IPS-18a (cell line): Measurements from ENCODE around the gene LTBP4.
"Not testable (repeated sequence)": the region's sequence is repeated elsewhere in the genome, so short reads cannot be mapped to it uniquely, and the experiment has no call there.

ENCODE experiments used
- H3K27ac ChIP-seq: one replicate; pipeline ENCODE4 v1.5.1; 2013; ENCODE audit warnings: low read length
- H3K27me3 ChIP-seq: one replicate; pipeline ENCODE4 v1.6.1; 2013; ENCODE audit warnings: mild to moderate bottlenecking, low read length; ENCODE audit not compliant: control insufficient read depth, insufficient read depth
- H3K36me3 ChIP-seq: one replicate; pipeline ENCODE4 v1.6.1; 2013; ENCODE audit warnings: low read depth, low read length; ENCODE audit not compliant: control insufficient read depth
- H3K4me1 ChIP-seq: one replicate; pipeline ENCODE4 v1.6.1; 2013; ENCODE audit warnings: low read depth, low read length; ENCODE audit not compliant: control insufficient read depth
- H3K4me3 ChIP-seq: one replicate; pipeline ENCODE4 v1.5.1; 2013; ENCODE audit warnings: low read length
- H3K9ac ChIP-seq: one replicate; pipeline ENCODE4 v1.6.1; 2013; ENCODE audit warnings: mild to moderate bottlenecking, low read length, moderate library complexity
- H3K9me3 ChIP-seq: one replicate; pipeline ENCODE4 v1.6.1; 2013; ENCODE audit warnings: low read depth, low read length; ENCODE audit not compliant: control insufficient read depth

The LTBP4 gene

DNA sequence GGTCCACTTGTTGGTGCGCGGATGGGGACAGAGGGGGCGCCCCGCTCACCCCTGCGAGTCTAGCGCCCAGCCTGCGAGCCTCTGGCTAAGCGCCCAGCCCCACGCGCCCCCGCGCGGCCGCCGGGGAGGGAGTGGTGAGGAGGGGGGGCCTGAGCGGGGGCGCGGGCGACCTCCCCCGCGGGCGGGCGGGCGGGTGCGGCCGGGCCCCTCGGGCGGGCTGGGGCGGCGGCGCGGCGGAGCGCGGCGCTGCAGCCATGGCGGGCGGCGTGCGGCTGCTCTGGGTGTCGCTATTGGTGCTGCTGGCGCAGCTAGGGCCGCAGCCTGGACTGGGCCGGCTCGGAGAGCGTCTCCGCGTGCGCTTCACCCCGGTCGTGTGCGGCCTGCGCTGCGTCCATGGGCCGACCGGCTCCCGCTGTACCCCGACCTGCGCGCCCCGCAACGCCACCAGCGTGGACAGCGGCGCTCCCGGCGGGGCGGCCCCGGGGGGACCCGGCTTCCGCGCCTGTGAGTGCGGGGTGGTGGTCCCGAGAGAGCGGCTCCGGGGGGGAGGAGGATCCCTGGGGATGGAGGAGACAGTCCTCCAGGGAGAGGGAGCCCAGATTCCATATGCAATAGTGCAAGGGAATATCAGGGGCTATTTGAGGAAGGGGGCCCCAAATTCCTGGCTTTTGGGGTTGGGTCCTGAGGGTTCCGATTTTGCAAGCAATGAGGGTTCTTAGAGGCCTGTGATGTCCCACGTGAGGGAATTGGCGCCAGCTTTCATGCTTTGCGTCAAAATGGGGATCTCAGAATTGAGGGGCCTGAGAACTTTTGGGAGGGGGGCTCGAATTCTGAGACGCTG is at the start of gene LTBP4:
Gene LTBP4, plus strand, starts transcription at position 236 of the 841 bp plus-strand sequence. Its CDS starts 19 bp downstream, at position 255.
- no peaks in the 10 kb centered on the region for H3K36me3 ChIP-seq
- peak within 1 kb of the TSS; percentile 39 for H3K4me3 ChIP-seq
- peaks cover 70% of the 10 kb centered on the region for H3K27me3 ChIP-seq
- no peaks in the 10 kb centered on the region for H3K9me3 ChIP-seq
- no peak within 1 kb of the TSS for H3K27ac ChIP-seq
- peaks cover 17% of the 10 kb centered on the region for H3K4me1 ChIP-seq
- H3K9ac ChIP-seq: no peak within 1 kb of the TSS

GRCh38 chr19:40552848-40553247 is 48.3 kb upstream of the LTBP4 start:
- H3K36me3 ChIP-seq: no peaks in the 10 kb centered on the region
- peaks cover 55% of the 10 kb centered on the region for H3K27me3 ChIP-seq
- H3K4me3 ChIP-seq: no peak overlapping the region
- no peak overlapping the region for H3K9ac ChIP-seq
- H3K4me1 ChIP-seq: no peaks in the 10 kb centered on the region
- no peak overlapping the region for H3K27ac ChIP-seq
- H3K9me3 ChIP-seq: no peaks in the 10 kb centered on the region

DNA sequence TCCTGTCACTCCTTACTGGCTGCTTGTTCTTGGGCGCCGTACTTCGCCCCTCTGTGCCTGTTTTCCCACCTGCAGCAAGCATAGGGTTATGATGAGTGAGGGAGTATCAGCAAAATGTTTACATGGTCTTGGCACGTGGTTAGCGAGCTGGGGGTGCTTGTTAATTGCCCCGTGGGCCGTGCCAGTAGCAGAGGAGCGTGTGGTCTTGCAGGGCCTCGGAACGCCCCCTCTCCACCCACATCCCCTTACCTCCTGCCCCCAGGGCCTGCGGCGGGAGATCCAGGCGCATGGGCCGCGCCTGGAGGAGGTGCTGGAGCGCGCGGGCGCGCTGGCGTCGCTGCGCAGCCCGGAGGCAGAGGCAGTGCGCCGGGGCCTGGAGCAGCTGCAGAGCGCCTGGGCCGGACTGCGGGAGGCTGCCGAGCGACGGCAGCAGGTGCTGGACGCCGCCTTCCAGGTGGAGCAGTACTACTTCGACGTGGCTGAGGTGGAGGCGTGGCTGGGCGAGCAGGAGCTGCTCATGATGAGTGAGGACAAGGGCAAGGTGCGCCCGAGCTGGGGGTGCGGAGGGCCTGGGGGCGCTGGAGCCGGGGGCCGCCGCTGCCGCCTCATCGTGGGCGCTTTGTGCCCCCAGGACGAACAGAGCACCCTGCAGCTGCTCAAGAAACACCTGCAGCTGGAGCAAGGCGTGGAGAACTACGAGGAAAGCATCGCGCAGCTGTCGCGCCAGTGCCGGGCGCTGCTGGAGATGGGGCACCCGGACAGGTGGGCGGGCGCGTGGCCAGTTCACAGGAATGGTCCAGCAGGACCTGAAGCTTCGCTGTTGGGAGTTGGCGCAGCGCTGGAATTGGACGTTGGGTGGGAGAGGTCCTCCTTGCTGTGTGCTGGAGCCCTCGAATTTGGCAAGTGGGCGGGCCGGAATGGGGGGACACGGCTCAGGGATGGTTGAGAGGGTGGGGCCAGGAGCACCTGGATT is 47.0 kb upstream of the LTBP4 start:
- no peak overlapping the region for H3K27ac ChIP-seq
- H3K36me3 ChIP-seq: no peaks in the 10 kb centered on the region
- no peaks in the 10 kb centered on the region for H3K9me3 ChIP-seq
- no peak overlapping the region for H3K4me3 ChIP-seq
- peaks cover 43% of the 10 kb centered on the region for H3K27me3 ChIP-seq
- H3K4me1 ChIP-seq: no peaks in the 10 kb centered on the region
- H3K9ac ChIP-seq: no peak overlapping the region

- H3K27ac ChIP-seq: no peak overlapping the region
- no peaks in the 10 kb centered on the region for H3K4me1 ChIP-seq
- no peaks in the 10 kb centered on the region for H3K9me3 ChIP-seq
- H3K36me3 ChIP-seq: no peaks in the 10 kb centered on the region
- no peak overlapping the region for H3K4me3 ChIP-seq
- no peak overlapping the region for H3K9ac ChIP-seq
- H3K27me3 ChIP-seq: peaks cover 33% of the 10 kb centered on the region
These were observed 45.0 kb upstream of the LTBP4 start for GRCh38 chr19:40555978-40556689.

DNA sequence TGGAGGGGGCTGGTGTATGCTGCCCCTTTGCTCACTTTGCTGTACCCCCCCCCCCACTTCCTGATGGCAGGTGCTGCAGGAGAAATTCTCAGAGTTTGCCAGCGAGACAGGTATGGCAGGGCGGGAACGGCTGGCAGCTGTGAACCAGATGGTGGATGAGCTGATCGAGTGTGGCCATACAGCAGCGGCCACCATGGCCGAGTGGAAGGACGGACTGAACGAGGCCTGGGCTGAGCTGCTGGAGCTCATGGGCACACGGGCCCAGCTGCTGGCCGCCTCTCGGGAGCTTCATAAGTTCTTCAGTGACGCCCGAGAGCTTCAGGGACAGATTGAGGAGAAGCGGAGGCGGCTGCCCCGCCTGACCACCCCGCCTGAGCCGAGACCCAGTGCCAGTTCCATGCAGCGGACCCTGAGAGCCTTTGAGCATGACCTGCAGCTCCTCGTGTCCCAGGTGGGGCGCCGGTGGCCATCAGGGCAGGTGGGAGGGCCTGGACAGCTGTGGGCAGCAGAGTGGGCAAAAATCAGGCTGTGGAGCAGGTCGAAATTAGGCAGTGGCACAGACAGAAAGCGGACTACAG is 44.1 kb upstream of the LTBP4 start:
- Histone ChIP-seq H3K4me1 (no peaks in the 10 kb centered on the region), H3K27me3 (peaks cover 33% of the 10 kb centered on the region), H3K9ac (no peak overlapping the region), H3K27ac (no peak overlapping the region), H3K4me3 (no peak overlapping the region), H3K36me3 (no peaks in the 10 kb centered on the region), H3K9me3 (no peaks in the 10 kb centered on the region)

DNA sequence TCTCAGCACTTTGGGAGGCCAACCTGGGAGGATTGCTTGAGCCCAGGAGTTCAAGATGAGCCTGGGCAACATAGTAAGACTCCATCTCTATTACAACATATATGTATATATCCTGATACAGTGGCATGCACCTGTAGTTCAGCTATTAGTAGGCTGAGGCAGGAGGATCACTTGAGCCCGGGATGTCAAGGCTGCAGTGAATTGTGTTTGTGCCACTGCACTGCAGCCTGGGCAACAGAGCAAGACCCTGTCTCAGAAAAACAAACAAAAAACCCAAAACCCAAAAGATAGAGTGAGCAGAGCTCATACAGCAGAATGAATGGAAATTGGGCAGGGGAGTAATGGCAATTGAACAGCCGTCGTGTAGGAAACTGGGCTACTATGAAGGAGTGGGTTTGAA is 41.8 kb upstream of the LTBP4 start:
- Histone ChIP-seq H3K36me3 (no peaks in the 10 kb centered on the region), H3K4me1 (no peaks in the 10 kb centered on the region), H3K27ac (no peak overlapping the region)

DNA sequence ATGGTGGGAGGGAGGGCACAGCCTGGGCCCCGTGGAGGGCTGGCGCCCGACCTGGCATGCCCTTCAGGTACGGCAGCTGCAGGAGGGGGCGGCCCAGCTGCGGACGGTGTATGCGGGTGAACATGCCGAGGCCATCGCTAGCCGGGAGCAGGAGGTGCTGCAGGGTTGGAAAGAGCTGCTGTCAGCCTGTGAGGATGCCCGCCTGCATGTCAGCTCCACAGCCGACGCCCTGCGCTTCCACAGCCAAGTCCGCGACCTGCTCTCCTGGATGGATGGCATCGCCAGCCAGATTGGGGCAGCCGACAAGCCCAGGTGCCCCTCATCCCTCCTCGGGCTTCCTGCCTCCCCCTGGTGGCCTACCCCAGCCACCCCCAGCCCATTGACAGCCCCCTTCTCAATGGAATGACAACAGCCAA is 41.1 kb upstream of the LTBP4 start:
- Histone ChIP-seq H3K4me1 (no peaks in the 10 kb centered on the region), H3K36me3 (no peaks in the 10 kb centered on the region), H3K27me3 (peaks cover 20% of the 10 kb centered on the region), H3K9ac (no peak overlapping the region), H3K27ac (no peak overlapping the region), H3K9me3 (no peaks in the 10 kb centered on the region), H3K4me3 (no peak overlapping the region)

More for the DNA sequence above, 41.8 kb upstream of the LTBP4 start:
- Histone ChIP-seq H3K9me3 (no peaks in the 10 kb centered on the region), H3K9ac (no peak overlapping the region), H3K27me3 (peaks cover 21% of the 10 kb centered on the region), H3K4me3 (no peak overlapping the region)

DNA sequence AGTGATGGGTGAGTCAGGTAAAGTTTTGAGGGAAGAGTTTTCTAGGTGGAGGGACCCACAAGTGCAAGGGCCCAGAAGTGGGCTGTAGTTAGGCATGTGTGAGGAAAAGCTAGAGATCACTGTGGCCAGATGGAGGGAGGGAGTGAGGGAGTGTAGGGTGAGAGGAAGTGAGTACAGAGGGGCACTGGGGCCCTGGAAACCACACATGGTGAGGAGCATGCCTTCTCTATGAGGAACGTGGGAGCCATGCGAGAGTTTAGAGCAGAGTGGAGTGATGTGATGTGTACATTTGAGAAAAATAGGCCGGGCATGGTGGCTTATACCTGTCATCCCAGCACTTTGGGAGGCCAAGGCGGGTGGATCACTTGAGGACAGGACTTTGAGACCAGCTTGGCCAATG is 39.2 kb upstream of the LTBP4 start:
- H3K9me3 ChIP-seq: no peaks in the 10 kb centered on the region
- H3K36me3 ChIP-seq: no peaks in the 10 kb centered on the region
- peaks cover 31% of the 10 kb centered on the region for H3K27me3 ChIP-seq
- H3K4me1 ChIP-seq: no peaks in the 10 kb centered on the region
- no peak overlapping the region for H3K27ac ChIP-seq
- no peak overlapping the region for H3K9ac ChIP-seq
- H3K4me3 ChIP-seq: no peak overlapping the region

- not testable (repeated sequence) for H3K27ac ChIP-seq, H3K9ac ChIP-seq, H3K9me3 ChIP-seq, H3K4me3 ChIP-seq, H3K4me1 ChIP-seq, H3K36me3 ChIP-seq
- H3K27me3 ChIP-seq: peaks cover 57% of the 10 kb centered on the region
These were observed 36.6 kb upstream of the LTBP4 start for GRCh38 chr19:40564535-40564934.

GRCh38 chr19:40565355-40565754 is 35.8 kb upstream of the LTBP4 start:
- no peaks in the 10 kb centered on the region for H3K9me3 ChIP-seq
- H3K27ac ChIP-seq: no peak overlapping the region
- H3K36me3 ChIP-seq: no peaks in the 10 kb centered on the region
- peaks cover 65% of the 10 kb centered on the region for H3K27me3 ChIP-seq
- no peak overlapping the region for H3K9ac ChIP-seq
- H3K4me3 ChIP-seq: no peak overlapping the region
- no peaks in the 10 kb centered on the region for H3K4me1 ChIP-seq
